Sigmoid colon (tissue), 7 donors: ENCODE measurements around the gene PRKCSH. TPM values are rescaled to one million over a fixed set of nuclear protein-coding genes. Genes with fewer than 3 reads are reported as not detected.
A peak's percentile ranks its signal among the peaks of the same experiment; 100 is the strongest.

Experiments
- DNase-seq: peaks from one replicate; pipeline ENCODE4 v3.0.0-alpha.2; 2019
- H3K27ac ChIP-seq, 4 donors: fragments of 200-600 bp; sonication (generic); one replicate each; pipeline ENCODE4 v1.5.1; 2016 to 2019; ENCODE audit warnings: mild to moderate bottlenecking in 1 of 4
- H3K27me3 ChIP-seq, 3 donors: fragments of 200-600 bp; sonication (generic); one replicate each; pipeline ENCODE4 v1.5.1; 2019; ENCODE audit warnings: mild to moderate bottlenecking in 1 of 3
- H3K36me3 ChIP-seq, 4 donors: fragments of 200-600 bp; sonication (generic); one replicate each; pipeline ENCODE4 v1.5.1; 2016 to 2019
- H3K4me1 ChIP-seq, 4 donors: fragments of 200-600 bp; sonication (generic); one replicate each; pipeline ENCODE4 v1.5.1; 2017 to 2019
- H3K4me3 ChIP-seq, 4 donors: fragments of 200-600 bp; sonication (generic); one replicate each; pipeline ENCODE4 v1.5.1; 2017 to 2019; ENCODE audit warnings: mild to moderate bottlenecking in 2 of 4, moderate library complexity in 1 of 4
- H3K9me3 ChIP-seq, 4 donors: fragments of 200-600 bp in 3 of 4; sonication (generic) in 3 of 4; one replicate each; pipeline versions ENCODE4 v1.5.1 to v1.6.1; 2013 to 2019
- EP300 ChIP-seq, 4 donors: sonication (generic); formaldehyde crosslinking; IDR thresholded peaks; one replicate each; pipeline ENCODE4 v1.6.1; 2017; ENCODE audit warnings: antibody characterized with exemption in 4 of 4
- POLR2A ChIP-seq, 2 donors: fragments of 450-650 bp; IDR thresholded peaks; one replicate each; pipeline ENCODE4 v1.6.1; 2016; ENCODE audit warnings: antibody characterized with exemption in 2 of 2, mild to moderate bottlenecking in 2 of 2, moderate library complexity in 2 of 2
- POLR2AphosphoS5 ChIP-seq, 4 donors: sonication (generic); formaldehyde crosslinking; IDR thresholded peaks; one replicate each; pipeline ENCODE4 v1.6.1; 2017; ENCODE audit warnings: antibody characterized with exemption in 4 of 4
- WGBS, 2 donors: extraction: QIAGEN DNeasy Blood & Tissue Kit; methylation state at CpG; one replicate each; pipeline ENCODE4 v1.1.7; 2013; 5-methylcytosine and 5-hydroxymethylcytosine counted together
- intact Hi-C: fragments of 100-400 bp; cut with DNase I; formaldehyde crosslinking; loops from one replicate; pipeline ENCODE4 v1.15.1; 2023
- polyA plus RNA-seq, 3 donors: library from polyadenylated mRNA; stranded (reverse); fragments of 200-250 nt; gene quantifications; one replicate each; pipeline ENCODE4 v1.2.3, GENCODE V29; 2013
- total RNA-seq, 4 donors: library from RNA; depleted of rRNA; stranded (reverse); fragments of >200 nt; gene quantifications; one replicate each; pipeline ENCODE4 v1.1.0, GENCODE V29; 2016
- TF ChIP-seq, protein P1 (sequence below), 4 experiments: fragments of 450-650 bp in 3 of 4; fragments of 200-600 bp in 1 of 4; IDR thresholded peaks; one replicate each; pipeline ENCODE4 v1.5.1; 2016 to 2019; ENCODE audit warnings: antibody characterized with exemption in 4 of 4, mild to moderate bottlenecking in 3 of 4, moderate library complexity in 2 of 4
- donor health status: healthy with polysubstance abuse.
- donor health status: Bipolar disorder and iron deficiency.
- donor health status: healthy.

Gene PRKCSH
- total and polyA plus RNA-seq, 7 donors: 57.6 to 187 (median 89.3) TPM

DNA sequence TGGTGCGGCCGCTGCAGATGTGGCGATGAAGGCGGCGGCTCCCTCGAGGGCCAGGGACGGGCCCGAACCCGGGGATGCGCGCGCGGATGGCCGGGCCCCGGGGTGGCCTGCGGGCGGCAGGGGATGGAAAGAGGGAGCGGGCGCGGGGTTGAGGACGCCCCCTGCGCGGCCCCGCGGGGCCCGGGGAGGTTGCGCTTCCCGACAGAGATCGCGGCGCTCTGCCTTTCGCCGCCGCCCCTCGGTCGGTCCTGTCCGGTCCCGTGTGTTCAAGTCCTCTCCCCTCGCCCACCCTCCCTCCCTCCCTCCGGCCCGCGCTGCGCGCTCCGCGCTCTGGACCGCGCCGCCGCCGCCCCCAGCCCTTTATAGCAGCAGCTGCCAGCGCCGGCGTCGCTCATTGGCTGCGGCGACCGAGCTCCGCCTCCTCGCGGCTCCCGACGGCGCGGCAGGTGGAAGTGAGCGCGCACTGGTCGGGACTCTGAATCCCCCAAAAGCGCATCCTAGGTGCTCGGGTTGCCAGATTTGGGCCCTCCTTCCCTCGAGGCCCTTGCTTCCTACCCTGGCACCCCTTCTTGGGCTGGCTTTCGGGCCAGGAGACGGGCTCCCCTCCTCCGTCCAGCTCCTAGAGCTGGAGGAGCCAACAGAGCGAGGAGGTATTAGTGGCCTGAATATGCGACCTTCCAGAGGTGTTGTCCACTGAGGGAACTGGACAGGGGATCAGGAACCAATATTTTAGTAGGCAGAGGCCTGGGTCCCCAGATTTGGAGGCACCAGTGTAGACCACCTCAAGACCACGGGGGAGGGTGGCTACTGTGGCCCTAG is 45.5 kb downstream of the PRKCSH start, which contains the start of gene ELAVL3:
ELAVL3 (minus strand) TSS at position 332 of the 819 bp plus-strand sequence. CDS start 438 bp downstream, outside the sequence.
- Histone ChIP-seq H3K9me3 (no peaks in the 10 kb centered on the region), H3K36me3 (peaks cover 0 to 13% (median 8%) of the 10 kb centered on the region in 4 donors), H3K4me1 (peaks cover 0 to 39% (median 37%) of the 10 kb centered on the region in 4 donors), H3K27me3 (peaks cover 43 to 74% (median 58%) of the 10 kb centered on the region in 3 donors), H3K4me3 (peak within 1 kb of the TSS in 2 of 4 donors; percentile 19 to 40), H3K27ac (no peak within 1 kb of the TSS)
- no peak for DNase-seq
- intact Hi-C loops: no loop called here
- no peak for TF ChIP-seq EP300 (IDR thresholded peaks at IDR 0.05)
- WGBS, 2 donors: 12 to 22% methylated on average over 77 of the region's 77 CpGs

DNA sequence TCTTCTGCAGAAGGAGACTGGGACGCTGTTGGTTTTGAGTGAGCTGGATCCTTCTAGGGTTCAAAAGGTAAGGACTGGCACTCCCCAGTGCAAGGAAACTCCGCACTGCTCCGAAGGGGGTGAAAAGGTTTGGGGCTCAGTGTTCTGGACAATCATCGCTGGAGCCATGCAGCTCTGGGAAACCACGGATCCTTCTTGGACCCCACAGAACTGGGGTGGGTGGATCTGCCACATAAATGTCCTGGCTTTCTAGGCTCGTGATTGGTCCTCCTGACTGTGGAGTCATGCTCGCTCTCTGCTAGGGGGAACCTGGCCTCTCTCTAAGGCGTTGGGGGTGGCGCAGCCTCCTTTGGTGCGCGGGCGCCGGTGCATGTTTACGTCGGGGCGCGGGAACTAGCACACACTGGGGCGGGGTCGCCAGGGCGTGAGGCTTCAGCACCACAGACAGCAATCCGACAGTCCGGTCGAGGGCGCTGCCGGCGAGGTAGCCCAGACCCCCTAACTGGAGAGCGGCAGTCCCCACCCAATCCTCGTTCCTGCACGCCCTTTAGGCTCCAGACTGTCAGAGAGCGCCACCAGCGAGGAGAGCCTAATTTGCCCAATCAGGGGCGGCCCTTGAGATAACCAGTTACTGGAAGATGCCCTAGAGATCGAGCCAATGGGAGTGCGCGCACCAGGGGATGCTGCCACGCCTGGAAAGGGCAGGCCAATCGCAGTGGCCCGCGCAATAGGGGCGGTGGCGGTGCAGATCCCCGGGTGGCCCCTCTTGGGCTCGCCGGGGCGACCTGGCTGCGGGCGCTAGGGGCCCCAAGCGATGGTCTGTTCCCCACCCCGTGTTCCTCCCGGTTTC is 46.3 kb downstream of the PRKCSH start:
- H3K27me3 ChIP-seq: peaks cover 43 to 80% (median 58%) of the 10 kb centered on the region in 3 donors

DNA sequence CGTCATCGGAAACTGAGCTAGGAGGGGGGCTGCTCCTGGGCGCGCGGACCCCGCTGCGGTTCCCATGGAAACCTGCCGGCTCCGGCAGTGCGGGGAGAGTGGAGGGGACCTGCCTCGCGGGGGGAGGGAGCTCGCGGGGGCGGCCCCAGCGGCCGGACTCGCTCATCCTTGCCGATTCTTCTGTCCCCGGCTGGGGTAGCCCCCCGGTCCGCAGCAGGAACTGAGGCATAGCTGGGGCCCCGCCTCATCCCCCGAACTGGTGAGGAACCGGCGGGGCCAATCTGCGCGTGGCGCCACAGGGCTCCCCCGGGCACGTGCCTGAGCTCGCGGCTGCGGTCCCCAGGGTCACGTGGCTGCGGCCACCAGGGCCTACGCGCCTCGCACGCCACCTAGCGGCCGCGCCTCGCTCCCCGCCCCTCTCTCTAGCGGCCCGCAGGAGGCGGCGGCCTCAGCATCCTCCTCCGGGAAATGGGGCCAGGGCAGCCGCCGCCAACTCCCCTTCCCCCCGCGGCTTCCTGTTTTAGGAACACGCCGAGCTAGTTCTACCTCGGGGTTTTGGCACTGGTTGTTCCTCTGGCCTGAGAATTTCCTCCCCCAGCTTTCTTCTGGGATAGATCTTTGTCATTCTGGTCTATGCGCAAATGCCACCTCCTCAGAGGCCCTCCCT is 47.1 kb downstream of the PRKCSH start:
- H3K4me1 ChIP-seq: peaks cover 0 to 39% (median 37%) of the 10 kb centered on the region in 4 donors
- H3K36me3 ChIP-seq: peaks cover 0 to 23% (median 10%) of the 10 kb centered on the region in 4 donors
- peaks cover 43 to 80% (median 58%) of the 10 kb centered on the region in 3 donors for H3K27me3 ChIP-seq
- TF ChIP-seq EP300 (IDR thresholded peaks at IDR 0.05) (no peak), POLR2AphosphoS5 (IDR thresholded peaks at IDR 0.05) (peak in 2 of 4 donors; percentile 6 to 30)
- TF ChIP-seq, protein P1, sequence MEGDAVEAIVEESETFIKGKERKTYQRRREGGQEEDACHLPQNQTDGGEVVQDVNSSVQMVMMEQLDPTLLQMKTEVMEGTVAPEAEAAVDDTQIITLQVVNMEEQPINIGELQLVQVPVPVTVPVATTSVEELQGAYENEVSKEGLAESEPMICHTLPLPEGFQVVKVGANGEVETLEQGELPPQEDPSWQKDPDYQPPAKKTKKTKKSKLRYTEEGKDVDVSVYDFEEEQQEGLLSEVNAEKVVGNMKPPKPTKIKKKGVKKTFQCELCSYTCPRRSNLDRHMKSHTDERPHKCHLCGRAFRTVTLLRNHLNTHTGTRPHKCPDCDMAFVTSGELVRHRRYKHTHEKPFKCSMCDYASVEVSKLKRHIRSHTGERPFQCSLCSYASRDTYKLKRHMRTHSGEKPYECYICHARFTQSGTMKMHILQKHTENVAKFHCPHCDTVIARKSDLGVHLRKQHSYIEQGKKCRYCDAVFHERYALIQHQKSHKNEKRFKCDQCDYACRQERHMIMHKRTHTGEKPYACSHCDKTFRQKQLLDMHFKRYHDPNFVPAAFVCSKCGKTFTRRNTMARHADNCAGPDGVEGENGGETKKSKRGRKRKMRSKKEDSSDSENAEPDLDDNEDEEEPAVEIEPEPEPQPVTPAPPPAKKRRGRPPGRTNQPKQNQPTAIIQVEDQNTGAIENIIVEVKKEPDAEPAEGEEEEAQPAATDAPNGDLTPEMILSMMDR (IDR thresholded peaks at IDR 0.05): peak; percentile 69 to 88 (median 86)
- peak; percentile 88 for DNase-seq
- intact Hi-C loops: loop anchor here (1.0 kb wide), 1 partner anchor 188 kb away; no protein-coding TSS in a partner anchor
- H3K27ac ChIP-seq: peak overlapping the region in 1 of 4 donors; percentile 31
- H3K9me3 ChIP-seq: no peaks in the 10 kb centered on the region
- peak overlapping the region in 3 of 4 donors; percentile 16 to 40 (median 27) for H3K4me3 ChIP-seq
- WGBS, 2 donors: 2 to 6% methylated on average over 58 of the region's 58 CpGs

More for the DNA sequence above, 46.3 kb downstream of the PRKCSH start:
- H3K4me1 ChIP-seq: peaks cover 0 to 39% (median 37%) of the 10 kb centered on the region in 4 donors
- intact Hi-C loops: loop anchor here (1.0 kb wide), 1 partner anchor 187 kb away; no protein-coding TSS in a partner anchor
- H3K4me3 ChIP-seq: peak overlapping the region in 3 of 4 donors; percentile 16 to 40 (median 27)
- TF ChIP-seq POLR2AphosphoS5 (IDR thresholded peaks at IDR 0.05) (no peak), EP300 (IDR thresholded peaks at IDR 0.05) (no peak), POLR2A (IDR thresholded peaks at IDR 0.05) (no peak)
- TF ChIP-seq, protein P1 (IDR thresholded peaks at IDR 0.05): no peak
- DNase-seq: peak; percentile 77
- 5 to 10% methylated on average over 50 of the region's 50 CpGs for WGBS, 2 donors
- H3K27ac ChIP-seq: peak overlapping the region in 1 of 4 donors; percentile 31
- H3K36me3 ChIP-seq: peaks cover 0 to 15% (median 8%) of the 10 kb centered on the region in 4 donors
- no peaks in the 10 kb centered on the region for H3K9me3 ChIP-seq

DNA sequence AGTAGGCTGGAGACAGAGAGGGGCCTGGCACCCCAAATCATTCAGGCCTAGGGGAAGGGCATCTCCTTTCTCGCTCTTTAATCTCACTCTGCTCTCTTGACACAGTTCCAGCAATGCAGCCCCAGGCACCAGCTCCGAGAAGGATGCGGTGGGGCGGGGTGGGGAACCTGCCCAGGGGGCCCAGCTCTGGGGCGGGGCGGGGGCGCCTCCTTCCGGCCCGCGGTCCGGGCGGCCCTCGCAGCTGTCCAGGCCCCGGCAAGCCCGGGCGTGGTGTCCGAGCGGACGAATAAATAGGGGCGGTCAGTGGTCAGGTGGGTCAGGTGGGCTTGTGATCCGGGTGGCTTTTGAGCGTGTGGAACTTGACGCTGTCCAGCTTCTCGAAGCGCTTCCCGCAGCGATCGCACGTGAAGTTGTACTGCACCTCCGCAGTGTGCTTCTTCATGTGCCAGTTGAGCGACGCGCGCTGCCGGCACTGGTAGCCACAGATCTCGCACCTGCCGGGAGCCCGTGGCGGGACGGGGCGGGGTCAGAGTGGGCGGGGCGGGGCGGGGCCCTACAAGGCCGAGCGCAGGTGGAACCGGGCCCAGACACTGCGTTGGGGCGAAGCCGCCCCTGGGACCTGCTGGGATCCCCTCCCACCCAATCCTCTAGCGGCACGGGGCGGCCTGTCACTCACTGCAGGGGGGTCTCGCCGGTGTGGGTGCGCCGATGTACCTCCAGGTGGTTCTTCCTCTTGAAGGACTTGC is 48.1 kb downstream of the PRKCSH start:
- Histone ChIP-seq H3K27me3 (peaks cover 43 to 80% (median 58%) of the 10 kb centered on the region in 3 donors), H3K36me3 (peaks cover 0 to 27% (median 10%) of the 10 kb centered on the region in 4 donors), H3K4me3 (no peak overlapping the region), H3K27ac (no peak overlapping the region), H3K9me3 (no peaks in the 10 kb centered on the region), H3K4me1 (peaks cover 0 to 39% (median 37%) of the 10 kb centered on the region in 4 donors)
- no peak for DNase-seq
- intact Hi-C loops: no loop called here
- WGBS, 2 donors: 82 to 85% methylated on average over 57 of the region's 57 CpGs
- TF ChIP-seq, protein P1 (IDR thresholded peaks at IDR 0.05): no peak
- no peak for TF ChIP-seq EP300 (IDR thresholded peaks at IDR 0.05)
- TF ChIP-seq POLR2AphosphoS5 (IDR thresholded peaks at IDR 0.05): no peak
- no peak for TF ChIP-seq POLR2A (IDR thresholded peaks at IDR 0.05)
